ENCODE measurements around the gene HTR4. TPM values are rescaled to one million over a fixed set of nuclear protein-coding genes. Genes with fewer than 3 reads are reported as not detected.

The HTR4 gene
- total RNA-seq, result not detected in 2 replicates

GRCh38 chr5:148653836-148654781 is at the start of gene HTR4:
Gene HTR4, minus strand, starts transcription at chr5:148654527. Its CDS starts 17,513 bp downstream, at chr5:148637014.

Other genes with a start within 250 kb of the HTR4 start
- 2.2 and 4.3 TPM in 2 replicates for gene ADRB2, start 172.1 kb upstream of the HTR4 start, total RNA-seq

All from placental epithelial cell (primary cell).